ENCODE results near the gene CADM4.

- TF ChIP-seq EZH2phosphoT487 (IDR thresholded peaks at IDR 0.05) (no peak), CTCF (IDR thresholded peaks at IDR 0.05) (no peak)
Measured at GRCh38 chr19:43574424-43575155, 65.1 kb downstream of the CADM4 start.

All from neural progenitor cell (in vitro differentiated cells).